Thymus (tissue), 2 donors: ENCODE data around the gene AQP2. TPM values are rescaled to one million over a fixed set of nuclear protein-coding genes. Genes with fewer than 3 reads are reported as not detected.

ENCODE experiments used
- polyA plus RNA-seq: library from polyadenylated mRNA; stranded (reverse); fragments of 200-250 nt; gene quantifications from one replicate; pipeline ENCODE4 v1.2.3, GENCODE V29; 2013
- total RNA-seq: library from RNA; stranded (reverse); fragments of 120-200 nt; gene quantifications from one replicate; pipeline ENCODE4 v1.2.4, GENCODE V29; 2013
- donor health status: healthy.

Gene AQP2
- total and polyA plus RNA-seq, 2 donors = 0.05 TPM

Other genes with a start within 250 kb of the AQP2 start
- 26.1 TPM for gene FMNL3, start 243.3 kb upstream of the AQP2 start, total RNA-seq
- 9.8 TPM for gene FMNL3, start 243.3 kb upstream of the AQP2 start, polyA plus RNA-seq
- 254 TPM for gene TMBIM6, start 209.2 kb upstream of the AQP2 start, total RNA-seq
- gene TMBIM6, start 209.2 kb upstream of the AQP2 start, polyA plus RNA-seq = 161 TPM
- 5.6 TPM for gene NCKAP5L, start 122.3 kb upstream of the AQP2 start, total RNA-seq
- gene NCKAP5L, start 122.3 kb upstream of the AQP2 start, polyA plus RNA-seq = 17.5 TPM
- 5.2 TPM for gene BCDIN3D, start 107.6 kb upstream of the AQP2 start, total RNA-seq
- gene BCDIN3D, start 107.6 kb upstream of the AQP2 start, polyA plus RNA-seq = 7.0 TPM
- 0.24 TPM for gene FAIM2, start 46.8 kb upstream of the AQP2 start, total RNA-seq
- gene FAIM2, start 46.8 kb upstream of the AQP2 start, polyA plus RNA-seq = 0.41 TPM
- 0.09 TPM for gene AQP5, start 11.1 kb downstream of the AQP2 start, total RNA-seq
- 0.37 TPM for gene AQP5, start 11.1 kb downstream of the AQP2 start, polyA plus RNA-seq
- not detected for gene AQP6, start 22.2 kb downstream of the AQP2 start, total RNA-seq
- gene AQP6, start 22.2 kb downstream of the AQP2 start, polyA plus RNA-seq = under 0.01 TPM
- gene RACGAP1, start 74.8 kb downstream of the AQP2 start, total RNA-seq = 50.1 TPM
- gene RACGAP1, start 74.8 kb downstream of the AQP2 start, polyA plus RNA-seq = 9.2 TPM
- 1.3 TPM for gene ASIC1, start 106.9 kb downstream of the AQP2 start, total RNA-seq
- 3.6 TPM for gene ASIC1, start 106.9 kb downstream of the AQP2 start, polyA plus RNA-seq
- 38.2 TPM for gene SMARCD1, start 134.6 kb downstream of the AQP2 start, total RNA-seq
- gene SMARCD1, start 134.6 kb downstream of the AQP2 start, polyA plus RNA-seq = 19.9 TPM
- gene GPD1, start 153.3 kb downstream of the AQP2 start, total RNA-seq = 0.38 TPM
- 1.0 TPM for gene GPD1, start 153.3 kb downstream of the AQP2 start, polyA plus RNA-seq
- gene COX14, start 161.5 kb downstream of the AQP2 start, total RNA-seq = 72.4 TPM
- 81.4 TPM for gene COX14, start 161.5 kb downstream of the AQP2 start, polyA plus RNA-seq
- 30.7 TPM for gene CERS5, start 216.6 kb downstream of the AQP2 start, total RNA-seq
- gene CERS5, start 216.6 kb downstream of the AQP2 start, polyA plus RNA-seq = 130 TPM